ENCODE data around the gene OAF.

DNA sequence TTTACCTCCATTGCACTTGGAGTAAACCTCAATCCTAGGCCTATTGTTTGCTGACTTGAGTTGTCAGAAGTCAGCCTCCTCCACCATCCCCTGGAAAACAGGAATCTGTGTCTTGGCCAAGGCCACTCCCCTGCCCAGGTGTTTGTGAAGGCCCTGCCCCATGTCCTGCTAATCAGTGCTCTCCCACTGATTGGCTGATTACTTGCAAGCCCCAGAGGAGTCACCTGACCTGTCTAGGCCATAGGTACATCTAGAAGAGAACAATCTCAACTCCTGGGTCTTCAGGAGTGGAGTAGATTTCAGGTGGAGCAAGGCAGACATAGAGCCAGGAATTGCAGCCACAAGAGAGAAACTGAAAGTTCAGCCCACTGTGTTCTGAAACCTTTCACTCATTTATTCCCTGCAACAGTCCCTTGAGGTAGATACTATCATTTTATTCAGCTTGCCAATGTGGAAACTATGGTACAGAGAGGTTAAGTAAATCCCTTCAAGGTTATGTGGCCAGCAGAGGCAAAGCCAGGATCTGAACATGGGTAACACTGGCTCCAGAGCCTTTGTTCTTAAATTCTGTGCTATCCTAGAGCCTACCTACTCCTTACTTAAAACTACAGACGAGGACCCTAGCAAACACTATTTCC is 10.4 kb downstream of the OAF start:
- TF ChIP-seq TARDBP (IDR thresholded peaks at IDR 0.05) (no peak), ARNT (IDR thresholded peaks at IDR 0.05) (no peak), ELF4 (IDR thresholded peaks at IDR 0.05) (no peak), FOXM1 (IDR thresholded peaks at IDR 0.05; ENCODE audit: borderline replicate concordance) (no peak), ZNF384 (IDR thresholded peaks at IDR 0.05) (no peak), BHLHE40 (IDR thresholded peaks at IDR 0.05; ENCODE audit: borderline replicate concordance) (no peak), SP1 (IDR thresholded peaks at IDR 0.05) (no peak), NFRKB (IDR thresholded peaks at IDR 0.05) (no peak), FOXK2 (IDR thresholded peaks at IDR 0.05) (no peak), SUZ12 (IDR thresholded peaks at IDR 0.05) (no peak), L3MBTL2 (conservative IDR thresholded peaks at IDR 0.05) (no peak)
- TF ChIP-seq, protein P1, sequence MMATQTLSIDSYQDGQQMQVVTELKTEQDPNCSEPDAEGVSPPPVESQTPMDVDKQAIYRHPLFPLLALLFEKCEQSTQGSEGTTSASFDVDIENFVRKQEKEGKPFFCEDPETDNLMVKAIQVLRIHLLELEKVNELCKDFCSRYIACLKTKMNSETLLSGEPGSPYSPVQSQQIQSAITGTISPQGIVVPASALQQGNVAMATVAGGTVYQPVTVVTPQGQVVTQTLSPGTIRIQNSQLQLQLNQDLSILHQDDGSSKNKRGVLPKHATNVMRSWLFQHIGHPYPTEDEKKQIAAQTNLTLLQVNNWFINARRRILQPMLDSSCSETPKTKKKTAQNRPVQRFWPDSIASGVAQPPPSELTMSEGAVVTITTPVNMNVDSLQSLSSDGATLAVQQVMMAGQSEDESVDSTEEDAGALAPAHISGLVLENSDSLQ (IDR thresholded peaks at IDR 0.05), result no peak
